Left lobe of liver (tissue), 2 donors: ENCODE data around the gene OSBPL3. TPM values are rescaled to one million over a fixed set of nuclear protein-coding genes. Genes with fewer than 3 reads are reported as not detected.

Source experiments
- ATAC-seq: fragments of 200-7000 bp; cut with Tn5 transposase; one replicate; pipeline ENCODE4 v1.9.1; 2020; ENCODE audit warnings: mild to moderate bottlenecking, moderate library complexity
- DNase-seq: peaks from one replicate; pipeline ENCODE4 v3.0.0-alpha.2; 2020; ENCODE audit warnings: low spot score
- total RNA-seq: library from RNA; stranded (reverse); gene quantifications from one replicate; pipeline ENCODE4 v1.2.1, GENCODE V29; 2021
- donor health status: DM: no; HTN: no; CAD: no; lungs with moderate emphysema.
- donor health status: DM: no; HTN: yes; CAD: no.

OSBPL3 gene
- total RNA-seq, 1 donor from 2014 or later: 0.58 TPM

GRCh38 chr7:24769014-24769830 is 210.8 kb downstream of the OSBPL3 start:
- DNase-seq (no peak), ATAC-seq (no peak)

DNA sequence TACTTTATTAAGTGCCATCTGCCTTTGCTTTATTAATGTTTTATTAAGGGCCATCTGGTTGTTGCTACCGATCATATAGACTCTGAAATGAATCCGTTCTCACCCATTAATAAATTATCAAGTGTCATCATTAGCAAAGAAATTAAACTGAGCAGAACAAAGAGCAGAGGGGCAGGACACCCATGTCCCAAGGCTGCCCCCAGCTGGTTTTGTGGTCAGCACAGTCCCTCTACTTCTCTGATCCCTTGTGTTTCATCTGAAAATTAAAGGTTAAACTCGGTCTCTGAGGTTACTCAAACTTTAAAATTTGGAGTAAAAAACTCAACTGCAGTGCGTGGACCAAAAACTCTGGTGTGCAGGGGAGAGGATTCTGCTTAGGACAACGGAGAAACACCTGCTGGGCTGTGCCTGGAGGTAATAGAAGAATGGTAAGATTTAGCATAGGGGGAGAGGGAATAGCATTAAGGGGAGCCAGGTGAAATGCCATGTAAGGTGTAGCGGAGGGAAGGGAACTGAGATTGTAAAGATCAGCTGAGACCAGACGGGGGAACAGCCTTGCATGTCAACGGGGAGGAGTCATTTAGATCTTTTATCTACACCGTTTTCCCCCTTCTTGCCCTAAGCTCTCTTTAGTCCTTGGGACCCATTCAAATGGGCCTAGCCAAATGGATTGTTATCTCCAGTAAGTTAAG is 212.0 kb downstream of the OSBPL3 start:
- DNase-seq (no peak), ATAC-seq (no peak)

DNA sequence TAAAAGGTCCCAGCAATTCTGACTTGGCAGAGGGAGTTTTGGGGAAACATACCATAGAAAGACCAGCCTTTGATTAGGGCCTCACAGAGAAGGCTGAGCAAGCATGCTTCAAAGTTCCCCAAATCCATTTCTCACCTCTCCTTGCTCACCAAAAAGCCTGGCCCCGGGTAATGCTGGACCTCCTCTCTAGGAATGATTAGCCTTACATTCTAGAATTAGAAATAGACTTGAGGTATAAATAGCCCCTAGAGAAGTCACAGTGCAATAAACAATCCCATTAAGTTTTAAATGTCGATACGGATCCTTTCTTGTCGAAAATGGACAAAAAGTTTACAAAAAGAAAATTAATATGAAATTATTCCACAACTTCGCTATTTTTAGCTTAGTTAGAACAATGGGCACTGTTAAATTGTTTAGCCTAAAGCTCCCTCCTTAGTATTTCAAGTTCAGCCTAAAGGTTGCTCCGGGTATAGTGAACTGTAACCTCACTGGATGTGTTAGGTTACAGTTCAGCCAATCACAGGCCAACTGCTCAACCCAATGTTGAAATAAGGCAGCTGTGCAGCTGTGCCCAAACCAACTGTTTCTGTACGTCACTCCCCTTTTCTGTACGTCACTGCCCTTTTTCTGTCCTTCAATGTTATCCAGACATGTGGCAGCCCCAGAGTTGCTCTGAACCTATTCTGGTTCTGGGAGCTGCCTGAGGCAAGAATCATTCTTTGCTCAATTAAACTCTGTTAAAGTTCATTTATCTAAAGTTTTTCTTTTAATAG is 214.8 kb downstream of the OSBPL3 start:
- no peak for ATAC-seq
- no peak for DNase-seq

DNA sequence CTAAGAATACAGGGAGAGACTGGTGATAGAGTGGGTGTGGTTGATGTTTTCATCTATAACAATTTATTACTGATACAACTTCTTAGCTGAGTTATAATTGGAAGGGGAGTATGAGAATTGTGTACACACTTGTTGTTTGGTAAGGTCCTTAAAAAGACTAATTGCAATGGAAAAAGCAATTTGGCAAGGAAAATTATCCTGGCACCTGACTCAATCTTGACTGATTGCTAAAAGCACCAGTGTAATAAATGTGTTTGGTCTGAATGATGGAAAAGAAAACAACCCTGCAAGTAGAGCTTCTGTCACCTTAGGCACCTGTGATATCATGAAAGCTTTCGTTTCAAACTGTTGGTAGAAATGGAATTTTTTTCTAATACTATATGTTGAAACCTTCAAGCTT is 216.0 kb downstream of the OSBPL3 start:
- DNase-seq (no peak), ATAC-seq (no peak)

- ATAC-seq (peak; percentile 82), DNase-seq (no peak)
Observed at GRCh38 chr7:24763303-24763901, 216.6 kb downstream of the OSBPL3 start.

GRCh38 chr7:24762771-24763170 is 217.2 kb downstream of the OSBPL3 start:
- ATAC-seq: no peak
- DNase-seq: no peak

- no peak for ATAC-seq
Observed at GRCh38 chr7:24760968-24761367, 219.0 kb downstream of the OSBPL3 start.

GRCh38 chr7:24757353-24758275 is 222.4 kb downstream of the OSBPL3 start, which contains the start of gene GSDME:
TSS of gene GSDME (minus strand) at chr7:24757464. CDS start at chr7:24749774, 7,690 bp downstream.
- peak; percentile 95 for ATAC-seq
- peak; percentile 86 for DNase-seq

More at GRCh38 chr7:24760968-24761367, 219.0 kb downstream of the OSBPL3 start:
- no peak for DNase-seq

DNA sequence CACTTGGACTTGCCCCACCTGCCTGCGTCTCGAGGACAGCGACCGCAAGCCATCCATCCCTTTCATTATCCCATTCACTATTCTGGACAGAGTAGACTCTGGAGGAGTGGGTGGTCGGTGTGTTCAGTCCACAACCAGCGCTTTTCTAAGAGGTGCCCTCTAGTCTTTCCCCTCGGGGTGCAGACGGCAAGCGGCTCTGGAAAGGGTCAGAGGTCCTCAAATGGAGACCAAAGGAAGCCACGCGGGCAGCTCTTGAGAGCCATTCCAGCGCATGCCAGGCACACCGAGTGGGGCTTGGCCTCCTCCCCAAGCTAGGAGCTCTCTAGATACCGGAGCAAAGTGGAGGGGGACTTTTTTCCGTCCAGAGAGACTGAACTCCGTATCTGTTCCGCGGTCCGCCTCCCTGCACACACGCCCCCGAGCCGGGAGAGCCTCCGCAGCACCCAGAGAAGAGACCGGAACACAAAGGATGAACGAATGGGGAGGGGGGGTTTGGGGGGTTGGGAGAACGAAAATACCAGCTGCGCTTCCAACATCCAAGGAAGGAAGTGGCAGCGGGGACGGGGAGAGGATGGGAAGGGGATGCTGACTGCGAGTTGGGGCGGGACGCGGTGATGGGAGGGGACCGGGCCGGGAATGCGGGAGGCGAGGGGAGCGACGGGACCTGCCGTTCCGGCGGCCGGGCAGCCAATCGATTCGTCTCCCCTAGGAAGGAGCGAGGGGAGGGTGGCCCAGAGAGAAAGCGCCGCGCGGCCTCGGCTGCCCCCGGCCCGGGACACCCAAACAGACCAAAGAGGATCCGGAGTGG is 223.2 kb downstream of the OSBPL3 start:
- ATAC-seq (peak; percentile 48), DNase-seq (no peak)

GRCh38 chr7:24755541-24756407 is 224.2 kb downstream of the OSBPL3 start:
- no peak for ATAC-seq
- no peak for DNase-seq

- no peak for ATAC-seq
- no peak for DNase-seq
Observed at GRCh38 chr7:24754906-24755506, 225.0 kb downstream of the OSBPL3 start.

- no peak for ATAC-seq
Observed at GRCh38 chr7:24752073-24752800, 227.7 kb downstream of the OSBPL3 start.

GRCh38 chr7:24751484-24751883 is 228.5 kb downstream of the OSBPL3 start:
- DNase-seq (no peak), ATAC-seq (no peak)

More at GRCh38 chr7:24752073-24752800, 227.7 kb downstream of the OSBPL3 start:
- no peak for DNase-seq

DNA sequence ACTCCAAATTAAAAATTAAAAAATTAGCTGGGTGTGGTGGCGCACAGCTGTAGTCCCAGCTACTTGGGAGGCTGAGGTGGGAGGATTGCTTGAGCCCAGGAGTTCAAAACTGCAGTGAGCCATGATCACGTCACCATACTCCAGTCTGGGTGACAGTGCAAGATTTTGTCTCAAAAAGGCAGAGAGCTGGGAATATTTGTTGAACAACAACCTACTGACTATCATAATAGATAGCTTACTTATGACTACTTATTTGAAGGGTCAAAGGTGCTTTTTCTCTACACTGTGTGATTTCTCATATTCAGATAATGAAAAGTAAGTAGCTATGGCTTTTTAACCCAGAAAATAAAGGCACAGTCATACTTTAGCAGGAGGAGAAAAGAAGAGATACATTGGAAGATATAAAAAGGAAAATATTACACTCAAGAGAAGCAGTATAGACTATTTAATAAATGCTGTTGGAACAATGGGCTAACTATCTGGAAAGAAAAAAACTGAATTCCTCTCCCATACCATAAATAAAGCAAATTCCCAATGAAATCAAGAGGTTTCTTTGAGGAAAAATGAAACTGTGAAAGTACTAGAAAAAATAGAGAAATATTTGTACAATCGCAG is 229.4 kb downstream of the OSBPL3 start:
- ATAC-seq (no peak), DNase-seq (no peak)

- ATAC-seq: no peak
Observed at GRCh38 chr7:24748521-24748920, 231.5 kb downstream of the OSBPL3 start.

More at GRCh38 chr7:24748521-24748920, 231.5 kb downstream of the OSBPL3 start:
- DNase-seq: no peak
